HG02623 (cell line): ENCODE measurements around the gene PDZRN4.
"Not testable (repeated sequence)": the region's sequence is repeated elsewhere in the genome, so short reads cannot be mapped to it uniquely, and the experiment has no call there.

Source experiments
- ATAC-seq: cut with Tn5 transposase; IDR thresholded peaks from one replicate; pipeline ENCODE4 v1.9.1; 2021; ENCODE audit warnings: moderate library complexity; ENCODE audit not compliant: unreplicated experiment

The PDZRN4 gene

DNA sequence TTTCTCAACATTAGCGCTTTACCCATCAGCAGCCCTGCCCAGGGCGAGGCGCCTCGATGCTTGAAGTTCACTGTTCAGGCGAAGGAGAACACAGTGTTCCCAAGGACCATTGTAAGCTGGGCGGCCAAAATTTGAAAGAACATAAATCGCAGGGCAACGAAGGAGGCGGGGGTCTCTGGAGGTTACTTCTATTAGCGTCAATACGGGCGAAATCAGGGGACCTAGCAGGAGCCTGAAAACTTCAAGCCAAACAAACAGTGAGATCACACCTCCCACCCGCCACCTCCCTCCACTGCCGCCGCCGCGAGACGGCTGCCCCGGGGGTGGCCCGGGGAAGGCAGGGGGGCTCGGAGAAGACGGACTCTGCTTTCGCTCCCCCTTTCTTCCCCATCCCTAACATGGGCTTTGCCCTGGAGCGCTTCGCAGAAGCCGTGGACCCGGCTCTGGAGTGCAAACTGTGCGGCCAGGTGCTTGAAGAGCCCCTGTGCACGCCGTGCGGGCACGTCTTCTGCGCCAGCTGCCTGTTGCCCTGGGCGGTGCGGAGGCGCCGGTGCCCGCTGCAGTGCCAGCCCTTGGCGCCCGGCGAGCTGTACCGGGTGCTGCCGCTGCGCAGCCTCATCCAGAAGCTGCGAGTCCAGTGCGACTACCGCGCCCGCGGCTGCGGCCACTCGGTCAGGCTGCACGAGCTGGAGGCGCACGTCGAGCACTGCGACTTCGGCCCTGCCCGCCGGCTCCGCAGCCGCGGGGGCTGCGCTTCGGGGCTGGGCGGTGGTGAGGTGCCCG is at the start of gene PDZRN4:
PDZRN4 (plus strand) TSS at position 263 of the 783 bp plus-strand sequence.
- ATAC-seq: no peak

DNA sequence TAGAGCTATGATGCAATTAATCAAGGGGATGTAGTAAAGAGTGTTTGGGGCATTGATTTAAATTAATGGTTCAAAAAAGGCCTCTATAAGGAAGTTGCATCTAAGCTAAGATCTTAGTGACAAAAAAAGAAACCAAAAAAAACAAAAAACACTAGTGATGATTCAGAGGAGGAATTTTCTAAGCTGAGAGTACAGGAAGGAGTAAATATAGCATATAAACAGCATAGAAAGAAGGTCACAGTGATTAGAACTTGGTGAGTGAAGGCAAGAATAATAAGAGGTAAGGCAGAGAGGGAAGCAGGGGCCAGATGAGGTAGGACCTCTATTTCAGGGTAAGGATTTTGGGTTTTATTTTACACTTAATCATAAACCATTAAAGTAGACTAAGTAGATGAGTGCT is 48.0 kb upstream of the PDZRN4 start:
- no peak for ATAC-seq

DNA sequence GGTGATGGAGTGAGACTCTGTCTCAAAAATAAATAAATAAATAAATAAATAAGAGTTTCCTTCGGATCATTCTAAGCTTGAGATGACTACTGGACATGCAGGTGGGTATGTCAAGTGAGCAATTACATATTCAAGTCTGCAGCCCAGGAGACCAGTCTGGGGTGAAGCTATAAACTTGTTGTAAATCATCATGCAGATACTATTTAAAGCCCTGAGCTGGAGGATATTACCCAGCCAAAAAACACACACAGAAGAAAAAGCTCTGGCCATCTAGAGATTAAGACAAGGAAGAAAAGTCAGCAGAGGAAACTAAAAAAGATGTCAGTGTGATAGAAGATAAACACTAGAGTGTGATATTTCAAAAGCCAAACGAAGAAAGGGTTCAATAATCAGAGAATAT is 47.0 kb upstream of the PDZRN4 start:
- ATAC-seq: no peak

- no peak for ATAC-seq
Observed at GRCh38 chr12:41142376-41142775, 45.7 kb upstream of the PDZRN4 start.

- ATAC-seq: no peak
Observed at GRCh38 chr12:41151793-41152192, 36.3 kb upstream of the PDZRN4 start.

DNA sequence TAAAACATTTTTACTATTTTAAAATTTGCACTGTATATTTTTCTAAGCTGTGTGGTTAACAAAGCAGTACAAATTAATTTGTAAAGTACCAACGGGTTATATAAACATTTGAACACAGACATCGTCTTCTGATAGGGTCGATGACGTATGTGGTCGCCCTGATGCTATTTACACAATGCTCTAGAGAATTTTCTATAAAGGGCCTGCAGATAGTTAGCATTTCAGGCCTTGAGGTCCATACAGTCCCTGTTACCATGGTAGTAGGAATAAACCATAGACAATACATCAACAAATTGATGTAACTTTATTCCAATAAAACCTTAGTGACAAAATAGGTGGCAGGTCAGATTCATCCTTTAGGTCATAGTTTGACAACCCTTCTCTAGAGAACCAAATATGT is 25.7 kb upstream of the PDZRN4 start:
- ATAC-seq: no peak

- no peak for ATAC-seq
Observed at GRCh38 chr12:41167701-41168100, 20.4 kb upstream of the PDZRN4 start.

GRCh38 chr12:41174602-41175001 is 13.5 kb upstream of the PDZRN4 start:
- ATAC-seq: no peak

- not testable (repeated sequence) for ATAC-seq
Observed at GRCh38 chr12:41179507-41179906, 8.6 kb upstream of the PDZRN4 start.

DNA sequence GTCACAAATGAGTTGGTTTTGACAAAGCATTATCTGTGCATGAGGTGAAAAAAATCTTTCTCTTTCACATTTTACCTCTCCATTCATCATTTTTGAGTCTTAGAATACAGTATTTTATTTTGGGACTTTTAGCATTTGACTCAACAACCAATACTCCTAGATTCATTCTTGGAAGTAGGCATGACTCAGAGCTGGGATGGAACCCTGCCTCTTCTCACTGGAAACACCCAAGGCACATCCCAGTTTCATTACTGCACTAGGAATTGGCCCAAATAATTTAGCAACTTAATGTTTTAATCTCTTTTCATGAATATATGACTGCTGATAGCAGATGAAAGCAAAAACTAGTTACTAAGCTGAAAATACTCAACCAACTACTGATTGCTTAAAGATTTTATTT is 3.3 kb upstream of the PDZRN4 start:
- ATAC-seq: no peak

- ATAC-seq: no peak
Observed at GRCh38 chr12:41186026-41186425, 2.1 kb upstream of the PDZRN4 start.

DNA sequence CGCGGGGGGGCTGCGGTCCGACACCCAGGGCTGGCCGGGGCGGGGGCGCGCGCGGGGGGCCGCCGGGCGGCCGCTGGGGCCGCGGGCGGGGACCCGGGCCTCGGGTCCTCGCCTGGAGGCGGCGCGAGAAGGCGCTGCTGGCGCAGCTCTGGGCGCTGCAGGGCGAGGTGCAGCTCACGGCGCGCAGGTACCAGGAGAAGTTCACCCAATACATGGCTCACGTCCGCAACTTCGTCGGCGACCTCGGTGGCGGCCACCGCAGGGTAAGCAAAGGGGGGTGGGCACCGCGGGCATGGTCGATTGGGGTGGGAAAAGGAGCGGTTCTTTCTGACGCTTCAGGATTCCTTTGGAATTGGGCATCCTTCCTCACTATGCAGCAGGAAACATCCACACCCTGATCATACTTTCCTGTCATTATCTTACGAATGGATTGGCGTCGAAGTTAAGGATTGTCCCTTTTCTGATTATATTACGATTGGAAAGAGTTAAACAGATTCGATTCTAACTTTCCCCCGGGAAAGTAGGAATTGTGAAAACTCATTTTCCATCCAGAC is 798 bp downstream of the PDZRN4 start:
- ATAC-seq: no peak

- ATAC-seq: no peak
Observed at GRCh38 chr12:41189395-41190251, 1.5 kb downstream of the PDZRN4 start.

- no peak for ATAC-seq
Observed at GRCh38 chr12:41190338-41190737, 2.2 kb downstream of the PDZRN4 start.

GRCh38 chr12:41191549-41191948 is 3.4 kb downstream of the PDZRN4 start:
- ATAC-seq: not testable (repeated sequence)

DNA sequence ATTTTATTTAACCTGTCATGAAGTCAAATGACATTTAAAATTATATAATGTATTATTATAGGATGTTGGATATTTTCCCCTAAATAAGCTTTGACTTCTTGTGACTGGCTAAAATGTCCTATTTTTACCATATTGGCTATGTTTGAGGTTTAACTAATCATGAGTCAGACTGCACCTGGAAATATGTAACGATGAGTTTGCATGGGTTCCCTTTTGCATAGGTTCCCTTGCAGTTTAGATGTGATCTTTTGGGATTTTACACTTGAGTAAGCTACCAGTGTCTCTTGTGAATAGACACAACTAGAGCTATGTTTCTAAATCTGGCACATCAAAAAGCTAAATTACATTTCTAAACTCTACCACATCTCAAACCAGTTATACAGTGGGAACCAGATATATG is 5.2 kb downstream of the PDZRN4 start:
- no peak for ATAC-seq

DNA sequence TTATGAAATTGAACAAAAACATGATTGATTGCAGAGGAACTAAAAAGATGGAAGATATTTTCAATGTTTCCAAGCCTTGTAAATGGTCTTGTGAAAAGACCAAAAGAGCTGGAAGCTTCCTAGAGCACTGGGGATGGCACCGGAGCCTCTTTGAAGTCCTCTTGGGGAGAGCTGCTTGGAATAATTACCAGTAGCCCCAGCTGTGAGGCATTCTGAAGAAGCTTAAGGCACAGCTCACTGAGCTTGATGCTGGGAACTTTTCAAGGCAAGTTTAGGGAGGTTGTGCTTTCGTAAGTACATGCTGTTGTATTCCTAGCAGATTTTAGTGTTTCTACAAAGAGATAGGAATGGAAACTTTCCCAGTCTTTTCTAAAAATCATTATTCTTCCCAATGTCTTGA is 13.9 kb downstream of the PDZRN4 start:
- no peak for ATAC-seq

DNA sequence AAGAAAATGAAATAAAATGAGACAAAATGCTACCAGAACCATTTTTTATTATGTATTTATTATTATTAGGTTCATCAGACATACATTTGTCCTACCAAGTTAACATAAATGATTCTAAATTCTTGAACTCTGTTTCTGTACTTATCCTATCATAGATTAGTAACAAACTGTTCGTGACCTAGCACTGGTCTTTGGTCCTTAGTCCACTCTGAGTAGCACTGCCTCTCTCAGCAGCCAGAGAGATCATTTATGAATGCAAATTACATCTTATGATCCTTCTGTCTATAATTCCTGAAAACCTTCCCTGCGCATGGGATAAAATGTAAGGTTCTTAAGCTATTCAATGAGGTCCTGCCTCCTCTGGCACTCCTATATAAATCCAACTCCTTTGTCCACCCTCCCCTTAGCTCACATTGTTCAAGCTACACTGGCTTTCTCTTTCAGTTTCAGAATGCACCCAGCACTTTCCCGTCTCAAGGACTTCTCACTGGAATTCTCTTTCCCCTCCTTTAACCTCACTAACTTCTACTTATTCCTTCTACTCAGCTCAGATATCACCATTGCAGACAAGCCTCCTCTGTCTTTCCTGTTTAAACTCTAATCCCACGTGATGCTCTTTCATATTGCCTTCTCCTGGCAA is 17.1 kb downstream of the PDZRN4 start:
- no peak for ATAC-seq

GRCh38 chr12:41206298-41206697 is 18.2 kb downstream of the PDZRN4 start:
- no peak for ATAC-seq

- no peak for ATAC-seq
Observed at GRCh38 chr12:41211448-41211847, 23.3 kb downstream of the PDZRN4 start.

GRCh38 chr12:41212625-41213024 is 24.5 kb downstream of the PDZRN4 start:
- no peak for ATAC-seq
